Epithelial cell of esophagus (primary cell): ENCODE results near the gene SRI.
"Not testable (repeated sequence)": the region's sequence is repeated elsewhere in the genome, so short reads cannot be mapped to it uniquely, and the experiment has no call there.

Experiments
- DNase-seq: peaks from one replicate; pipeline ENCODE4 v3.0.0; 2010; ENCODE audit warnings: low read depth
- H3K4me3 ChIP-seq: 2 replicates; pipeline ENCODE4 v1.5.1; 2011; ENCODE audit warnings: mild to moderate bottlenecking, low read length, control low read depth
- TF ChIP-seq, protein P1 (sequence below): IDR thresholded peaks from 2 replicates; pipeline ENCODE4 v1.5.1; 2011; ENCODE audit warnings: low read depth, mild to moderate bottlenecking, low read length, control low read depth, inconsistent platforms; ENCODE audit not compliant: insufficient read depth; ENCODE audit errors: missing control alignments

SRI gene, protein sequence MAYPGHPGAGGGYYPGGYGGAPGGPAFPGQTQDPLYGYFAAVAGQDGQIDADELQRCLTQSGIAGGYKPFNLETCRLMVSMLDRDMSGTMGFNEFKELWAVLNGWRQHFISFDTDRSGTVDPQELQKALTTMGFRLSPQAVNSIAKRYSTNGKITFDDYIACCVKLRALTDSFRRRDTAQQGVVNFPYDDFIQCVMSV

DNA sequence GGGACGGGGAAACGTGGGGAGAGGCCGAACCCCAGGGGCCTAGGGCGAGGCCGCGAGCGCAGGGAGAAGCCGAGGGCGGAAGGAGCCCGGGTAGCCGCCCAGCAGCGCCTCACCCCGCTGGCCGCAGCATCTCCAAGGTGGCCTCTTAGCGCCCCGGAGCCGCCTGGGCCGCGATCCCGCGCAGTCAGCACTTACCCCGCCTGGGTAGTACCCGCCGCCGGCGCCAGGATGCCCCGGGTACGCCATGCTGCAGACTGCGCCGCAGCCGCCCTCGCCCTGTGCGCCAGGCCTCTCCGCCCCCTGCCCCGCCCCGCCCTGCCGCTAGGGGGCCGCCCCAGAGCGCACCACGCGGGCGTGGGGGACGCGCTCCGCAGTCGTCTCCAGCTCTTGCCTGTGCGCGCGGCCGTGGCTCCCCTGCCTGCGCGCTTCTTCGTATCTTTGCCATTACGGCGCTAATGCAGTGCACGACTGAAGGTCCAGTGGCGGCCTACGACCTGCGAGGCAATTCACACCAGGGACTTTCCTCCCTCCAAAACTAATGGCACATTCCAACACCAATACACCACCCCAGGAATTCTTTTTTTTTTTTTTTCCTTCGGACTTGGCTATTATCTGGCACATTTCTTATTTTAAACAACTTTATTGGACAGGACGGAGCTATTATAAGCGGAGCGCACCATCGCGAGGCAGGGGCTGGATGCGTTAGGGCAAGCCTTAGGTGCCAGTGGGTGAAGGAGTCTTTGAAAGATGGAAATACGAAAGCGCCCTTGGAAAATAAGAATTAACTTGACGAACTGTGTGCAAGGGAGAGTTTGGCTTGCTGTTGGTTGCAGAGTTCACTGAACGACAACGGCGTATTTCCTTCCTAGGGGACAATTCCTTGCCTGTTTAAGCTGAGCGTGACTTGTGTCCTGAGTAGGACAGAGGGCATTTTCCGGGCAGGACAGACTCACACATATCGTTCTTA is at the start of gene SRI:
Gene SRI, minus strand, starts transcription at position 258 of the 967 bp plus-strand sequence. Its CDS starts 12 bp downstream, at position 246.
- peak within 1 kb of the TSS; percentile 86 for H3K4me3 ChIP-seq
- peak; percentile 86 for DNase-seq
- TF ChIP-seq, protein P1, sequence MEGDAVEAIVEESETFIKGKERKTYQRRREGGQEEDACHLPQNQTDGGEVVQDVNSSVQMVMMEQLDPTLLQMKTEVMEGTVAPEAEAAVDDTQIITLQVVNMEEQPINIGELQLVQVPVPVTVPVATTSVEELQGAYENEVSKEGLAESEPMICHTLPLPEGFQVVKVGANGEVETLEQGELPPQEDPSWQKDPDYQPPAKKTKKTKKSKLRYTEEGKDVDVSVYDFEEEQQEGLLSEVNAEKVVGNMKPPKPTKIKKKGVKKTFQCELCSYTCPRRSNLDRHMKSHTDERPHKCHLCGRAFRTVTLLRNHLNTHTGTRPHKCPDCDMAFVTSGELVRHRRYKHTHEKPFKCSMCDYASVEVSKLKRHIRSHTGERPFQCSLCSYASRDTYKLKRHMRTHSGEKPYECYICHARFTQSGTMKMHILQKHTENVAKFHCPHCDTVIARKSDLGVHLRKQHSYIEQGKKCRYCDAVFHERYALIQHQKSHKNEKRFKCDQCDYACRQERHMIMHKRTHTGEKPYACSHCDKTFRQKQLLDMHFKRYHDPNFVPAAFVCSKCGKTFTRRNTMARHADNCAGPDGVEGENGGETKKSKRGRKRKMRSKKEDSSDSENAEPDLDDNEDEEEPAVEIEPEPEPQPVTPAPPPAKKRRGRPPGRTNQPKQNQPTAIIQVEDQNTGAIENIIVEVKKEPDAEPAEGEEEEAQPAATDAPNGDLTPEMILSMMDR = no peak

DNA sequence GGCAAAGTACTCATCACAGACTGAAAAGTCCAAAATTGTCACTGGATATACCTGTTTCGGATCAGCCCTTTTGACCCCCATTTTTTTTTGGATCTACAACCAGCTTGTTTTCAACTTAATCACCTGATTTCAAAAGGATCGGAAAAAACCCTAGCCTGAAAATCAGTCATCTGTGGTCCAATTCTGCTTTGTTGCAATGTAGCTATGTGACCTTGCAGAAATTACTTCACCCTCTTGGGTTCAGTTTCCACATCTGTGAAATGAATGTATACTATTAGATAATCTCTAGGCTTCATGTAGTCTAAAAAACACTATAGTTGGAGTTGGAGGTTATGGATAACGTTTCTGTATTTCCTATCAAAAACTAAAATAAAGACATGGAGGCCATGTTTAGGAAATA is 49.7 kb upstream of the SRI start:
- no peak overlapping the region for H3K4me3 ChIP-seq
- TF ChIP-seq, protein P1 = no peak

DNA sequence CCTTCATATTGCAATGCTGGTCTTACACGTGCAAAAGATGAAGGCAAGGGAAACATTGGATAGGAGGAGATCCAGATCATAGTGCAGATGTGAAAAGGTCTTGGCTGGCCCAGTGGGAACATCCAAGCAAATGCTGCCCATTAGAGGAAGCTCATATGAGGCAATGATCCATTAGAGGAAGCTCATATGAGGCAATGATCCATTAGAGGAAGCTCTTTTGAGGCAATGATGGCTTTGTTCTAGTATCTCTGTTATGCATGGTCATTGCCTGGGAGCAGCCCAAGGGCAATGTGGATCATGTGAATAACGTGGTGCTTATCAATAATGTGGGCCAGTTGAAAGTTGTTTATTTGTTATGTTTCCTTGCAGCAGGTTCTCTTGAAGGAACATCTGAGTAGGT is 49.0 kb upstream of the SRI start:
- H3K4me3 ChIP-seq = no peak overlapping the region
- TF ChIP-seq, protein P1 = no peak
- DNase-seq = no peak

More for the DNA sequence above, 49.7 kb upstream of the SRI start:
- DNase-seq = no peak

DNA sequence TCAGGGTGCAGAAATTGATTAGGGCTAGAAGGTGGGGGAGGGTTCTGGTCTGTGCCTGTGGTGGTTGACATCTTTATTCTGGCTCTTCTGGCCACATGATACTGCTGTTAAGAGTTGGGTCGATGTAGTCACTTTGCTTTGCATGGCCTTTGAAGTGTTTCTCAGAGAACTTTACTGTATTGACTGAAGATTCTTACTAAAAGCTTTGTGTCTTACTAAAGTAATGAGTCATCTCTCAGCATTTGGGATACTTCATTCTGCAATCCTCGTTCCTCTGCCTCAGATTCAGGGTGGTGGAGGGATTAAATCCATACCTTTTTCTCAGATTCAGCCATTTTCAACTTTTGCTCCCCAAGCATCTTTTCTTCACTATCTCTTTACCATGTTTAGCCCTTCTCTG is 48.2 kb upstream of the SRI start:
- DNase-seq = no peak
- no peak overlapping the region for H3K4me3 ChIP-seq

DNA sequence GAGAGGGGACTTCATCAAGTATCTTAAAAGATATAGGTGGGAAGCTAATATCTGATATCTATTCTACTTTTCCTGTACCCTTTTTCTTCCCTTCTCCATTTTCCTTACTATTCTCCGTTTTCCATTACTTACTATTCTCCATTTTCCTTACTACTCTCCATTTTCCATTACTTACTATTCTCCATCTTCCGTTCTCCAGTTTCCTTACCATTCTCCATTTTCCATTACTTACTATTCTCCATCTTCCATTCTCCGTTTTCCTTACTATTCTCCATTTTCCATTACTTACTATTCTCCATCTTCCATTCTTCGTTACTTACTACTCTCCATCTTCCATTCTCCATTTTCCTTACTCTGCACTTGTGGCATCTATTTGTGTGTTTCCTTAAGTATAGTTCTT is 47.6 kb upstream of the SRI start:
- TF ChIP-seq, protein P1 = no peak
- no peak overlapping the region for H3K4me3 ChIP-seq

More for the DNA sequence above, 48.2 kb upstream of the SRI start:
- TF ChIP-seq, protein P1 = no peak

DNA sequence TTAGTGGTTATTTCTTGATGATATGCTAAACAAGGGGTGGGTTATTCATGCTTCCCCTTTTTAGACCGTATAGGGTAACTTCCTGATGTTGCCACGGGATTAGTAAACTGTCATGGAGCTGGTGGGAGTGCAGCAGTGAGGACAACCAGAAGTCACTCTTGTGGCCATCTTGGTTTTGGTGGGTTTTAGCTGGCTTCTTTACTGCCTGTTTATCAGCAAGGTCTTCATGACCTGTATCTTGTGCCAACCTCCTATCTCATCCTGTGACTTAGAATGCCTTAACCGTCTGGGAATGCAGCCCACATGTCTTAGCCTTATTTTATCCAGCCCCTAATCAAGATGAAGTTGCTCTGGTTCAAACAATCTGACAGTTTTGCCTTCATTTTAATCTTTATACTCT is 45.1 kb upstream of the SRI start:
- not testable (repeated sequence) for DNase-seq, H3K4me3 ChIP-seq

More for the DNA sequence above, 47.6 kb upstream of the SRI start:
- DNase-seq = no peak

DNA sequence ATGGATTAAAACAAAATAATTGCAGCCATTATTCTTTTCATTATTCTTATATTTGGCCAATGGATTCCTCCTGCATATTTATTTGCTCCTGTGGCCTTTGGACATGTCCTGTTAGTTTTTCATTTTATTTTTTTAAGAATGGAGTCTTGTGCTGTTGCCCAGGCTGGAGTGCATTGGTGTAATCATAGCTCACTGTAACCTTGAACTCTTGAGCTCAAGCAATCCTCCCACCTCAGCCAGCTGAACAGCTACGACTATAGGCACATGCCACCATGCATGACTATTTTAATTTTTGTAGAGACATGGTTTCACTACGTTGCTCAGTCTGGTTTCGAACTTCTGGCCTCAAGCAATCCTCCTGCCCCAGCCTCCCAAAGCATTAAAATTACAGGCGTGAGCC is 42.7 kb upstream of the SRI start:
- no peak overlapping the region for H3K4me3 ChIP-seq
- TF ChIP-seq, protein P1 = no peak
- DNase-seq = no peak
